ENCODE results near the gene PRCP.

- TF ChIP-seq, protein P1, sequence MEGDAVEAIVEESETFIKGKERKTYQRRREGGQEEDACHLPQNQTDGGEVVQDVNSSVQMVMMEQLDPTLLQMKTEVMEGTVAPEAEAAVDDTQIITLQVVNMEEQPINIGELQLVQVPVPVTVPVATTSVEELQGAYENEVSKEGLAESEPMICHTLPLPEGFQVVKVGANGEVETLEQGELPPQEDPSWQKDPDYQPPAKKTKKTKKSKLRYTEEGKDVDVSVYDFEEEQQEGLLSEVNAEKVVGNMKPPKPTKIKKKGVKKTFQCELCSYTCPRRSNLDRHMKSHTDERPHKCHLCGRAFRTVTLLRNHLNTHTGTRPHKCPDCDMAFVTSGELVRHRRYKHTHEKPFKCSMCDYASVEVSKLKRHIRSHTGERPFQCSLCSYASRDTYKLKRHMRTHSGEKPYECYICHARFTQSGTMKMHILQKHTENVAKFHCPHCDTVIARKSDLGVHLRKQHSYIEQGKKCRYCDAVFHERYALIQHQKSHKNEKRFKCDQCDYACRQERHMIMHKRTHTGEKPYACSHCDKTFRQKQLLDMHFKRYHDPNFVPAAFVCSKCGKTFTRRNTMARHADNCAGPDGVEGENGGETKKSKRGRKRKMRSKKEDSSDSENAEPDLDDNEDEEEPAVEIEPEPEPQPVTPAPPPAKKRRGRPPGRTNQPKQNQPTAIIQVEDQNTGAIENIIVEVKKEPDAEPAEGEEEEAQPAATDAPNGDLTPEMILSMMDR (IDR thresholded peaks at IDR 0.05), result no peak
- no peak for TF ChIP-seq POLR2A (IDR thresholded peaks at IDR 0.05)
These were observed 44.0 kb upstream of the PRCP start for GRCh38 chr11:82944198-82944597.
